GM19193 (cell line): ENCODE measurements around the gene CCR9.

ENCODE experiments used
- POLR2A ChIP-seq: IDR thresholded peaks from 4 replicates; pipeline ENCODE4 v1.6.1; 2011; ENCODE audit not compliant: insufficient read depth, insufficient read length; ENCODE audit errors: extremely low read depth

CCR9 gene

DNA sequence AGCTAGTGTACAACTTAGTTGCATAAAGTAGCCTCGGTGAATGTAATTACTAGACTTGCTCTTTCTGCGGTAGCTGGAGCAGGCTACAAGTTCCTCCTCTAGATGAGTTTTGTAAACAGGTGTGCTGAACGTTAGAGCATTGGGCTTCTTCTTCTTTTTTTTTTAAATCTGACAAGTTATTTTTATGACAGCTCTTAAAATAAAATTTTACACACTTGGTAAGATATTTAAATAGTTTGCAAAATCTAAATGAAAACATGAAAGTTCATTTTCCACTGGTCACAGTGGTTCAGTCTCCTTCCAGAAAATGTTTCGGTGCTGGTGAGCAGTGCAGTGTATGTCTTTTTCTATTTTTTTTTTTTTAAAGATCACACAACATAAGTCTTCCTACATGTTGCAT is 3.0 kb downstream of the CCR9 start:
- no peak for TF ChIP-seq POLR2A

DNA sequence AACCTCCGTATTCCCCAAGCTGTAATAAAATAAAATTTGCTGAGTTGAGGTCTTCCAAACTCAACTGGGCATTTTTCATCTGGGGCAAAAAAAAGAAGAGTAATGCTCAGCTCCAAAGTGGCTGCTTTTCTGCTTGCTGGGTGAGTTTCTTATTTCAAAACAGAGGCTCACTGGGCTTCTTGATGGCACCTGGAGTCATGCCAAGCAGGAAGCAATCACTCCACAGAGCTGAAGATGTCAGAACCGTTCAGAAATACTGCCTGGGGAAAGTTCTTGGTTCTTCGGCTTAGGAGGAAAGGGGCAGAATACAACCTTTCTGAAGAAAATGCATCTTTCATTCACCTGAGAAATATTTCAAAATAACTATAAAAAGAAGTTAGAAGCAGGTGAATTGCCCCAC is 4.1 kb downstream of the CCR9 start:
- no peak for TF ChIP-seq POLR2A

DNA sequence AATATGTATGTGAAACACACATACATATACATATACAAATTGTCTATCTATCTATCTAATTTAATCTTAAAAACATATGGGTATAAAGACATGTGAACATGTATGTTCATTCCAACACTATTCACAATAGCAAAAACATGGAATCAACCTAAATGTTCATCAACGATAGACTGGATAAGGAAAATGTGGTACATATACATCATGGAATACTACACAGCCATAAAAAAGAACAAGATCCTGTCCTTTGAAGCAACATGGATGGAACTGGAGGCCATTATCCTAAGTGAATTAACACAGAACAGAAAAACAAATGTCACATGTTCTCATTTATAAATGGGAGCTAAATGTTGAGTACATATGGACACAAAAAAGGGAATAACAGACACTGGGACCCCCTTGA is 5.8 kb downstream of the CCR9 start:
- no peak for TF ChIP-seq POLR2A

DNA sequence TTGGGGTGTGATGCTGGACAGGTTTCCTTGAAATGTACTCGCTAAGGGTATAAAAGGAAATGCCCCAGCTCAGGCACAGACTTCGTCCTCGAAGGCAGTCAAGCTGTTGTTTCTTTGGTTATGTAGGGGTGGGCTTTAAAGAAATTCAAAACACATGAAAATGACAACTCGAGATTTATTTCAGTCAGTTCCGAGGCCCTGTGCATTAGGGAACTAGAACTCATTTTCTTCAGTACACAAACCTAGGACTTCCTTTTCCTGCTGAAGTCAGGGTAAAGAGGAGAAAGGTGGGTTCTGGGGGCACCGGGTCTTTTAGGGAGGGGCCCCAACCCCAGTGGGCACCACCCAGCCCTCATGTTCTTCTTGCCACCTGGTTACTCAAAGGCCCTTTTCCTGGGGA is 7.7 kb downstream of the CCR9 start:
- TF ChIP-seq POLR2A: no peak

DNA sequence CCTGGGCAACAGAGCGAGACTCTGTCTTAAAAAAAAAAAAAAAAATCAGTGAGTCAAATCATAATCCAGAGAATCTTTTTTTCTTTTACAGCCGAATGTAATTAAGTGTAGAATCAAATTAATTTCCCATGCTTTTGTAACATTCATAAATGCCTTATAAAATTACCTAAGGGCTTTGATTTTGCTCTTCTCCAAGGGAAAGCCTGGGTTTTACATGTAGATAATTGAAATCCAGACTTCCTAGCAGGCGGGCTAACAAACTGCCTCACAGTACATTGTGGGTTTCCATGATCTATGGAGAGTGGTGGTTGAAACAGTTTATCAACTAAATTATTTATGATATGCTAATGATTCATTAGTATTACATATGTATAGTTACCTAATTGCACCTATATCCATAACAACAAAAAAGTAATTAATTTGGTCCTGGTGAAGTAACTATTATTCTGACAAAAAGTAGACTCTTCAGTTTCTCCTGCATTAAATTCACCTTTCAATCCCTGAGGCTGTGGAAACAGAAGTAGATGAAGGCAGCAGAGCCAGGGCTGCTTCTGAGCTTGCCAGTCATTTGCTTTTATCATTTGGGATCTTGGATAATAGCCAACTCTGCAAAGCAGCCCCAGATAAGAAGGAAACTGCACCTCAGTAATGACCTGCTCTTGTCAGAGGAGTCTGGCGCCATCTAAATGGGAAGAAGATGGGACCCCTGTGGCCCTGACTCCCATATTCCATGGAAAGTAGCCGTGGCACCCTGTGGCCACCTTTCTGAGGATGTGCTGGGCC is 9.5 kb downstream of the CCR9 start:
- TF ChIP-seq POLR2A: no peak

DNA sequence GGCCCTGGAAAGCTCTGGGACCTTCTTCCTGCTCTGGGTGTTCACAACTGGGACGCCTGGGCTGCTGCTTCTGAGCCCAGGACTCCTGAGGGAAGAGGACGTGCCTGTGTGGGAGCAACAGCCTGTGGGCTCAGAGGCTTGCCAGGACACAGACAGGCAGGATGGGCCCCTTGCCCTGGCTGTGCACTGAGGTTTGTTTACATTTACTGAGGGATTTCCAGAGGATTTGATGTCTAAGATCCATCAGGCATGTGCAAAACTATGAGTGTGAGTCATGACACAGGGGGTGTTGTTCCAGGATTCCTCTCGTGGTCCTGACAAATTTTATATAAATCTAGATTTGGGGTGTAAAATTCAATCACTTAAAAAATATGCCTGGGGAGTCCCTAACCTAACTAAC is 10.6 kb downstream of the CCR9 start:
- TF ChIP-seq POLR2A: no peak

DNA sequence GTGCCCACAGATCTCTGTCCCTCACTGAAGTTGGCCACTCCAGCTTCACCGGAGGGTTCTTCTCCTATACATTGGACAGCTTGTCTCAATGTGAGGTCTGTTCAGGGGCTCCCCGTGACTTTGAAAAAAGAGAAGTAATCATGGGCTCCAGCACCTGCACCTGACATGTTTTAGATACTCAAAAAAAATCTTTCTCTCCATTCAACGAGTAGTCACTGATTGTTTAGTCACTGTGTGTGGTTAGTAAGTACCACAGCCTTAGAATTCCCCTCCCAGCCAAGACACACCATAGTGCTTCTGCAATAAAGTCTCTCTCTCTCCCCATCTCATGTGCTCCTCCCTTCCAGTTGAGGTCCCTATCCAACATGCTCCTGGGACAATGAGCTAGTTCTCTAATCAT is 18.6 kb downstream of the CCR9 start:
- no peak for TF ChIP-seq POLR2A

DNA sequence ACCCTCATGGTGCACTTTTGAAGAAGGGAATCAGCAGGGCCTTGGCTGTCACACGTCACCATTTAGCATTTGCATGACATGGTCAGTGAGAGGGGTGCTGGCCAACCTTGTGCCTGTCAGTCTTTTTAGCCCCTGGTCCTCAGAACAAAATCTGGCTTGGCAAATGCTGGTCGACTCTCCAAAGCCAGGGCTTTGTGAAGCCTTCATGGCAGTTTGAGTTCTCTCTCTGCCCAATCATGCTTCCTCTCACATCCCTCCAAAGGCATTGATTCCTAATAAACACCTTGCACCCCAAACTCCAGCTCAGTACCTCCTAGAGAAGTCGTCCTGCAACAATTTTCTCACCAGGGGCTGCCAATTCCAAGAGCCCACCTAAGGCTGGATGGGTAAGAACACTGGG is 19.4 kb downstream of the CCR9 start:
- TF ChIP-seq POLR2A: no peak

DNA sequence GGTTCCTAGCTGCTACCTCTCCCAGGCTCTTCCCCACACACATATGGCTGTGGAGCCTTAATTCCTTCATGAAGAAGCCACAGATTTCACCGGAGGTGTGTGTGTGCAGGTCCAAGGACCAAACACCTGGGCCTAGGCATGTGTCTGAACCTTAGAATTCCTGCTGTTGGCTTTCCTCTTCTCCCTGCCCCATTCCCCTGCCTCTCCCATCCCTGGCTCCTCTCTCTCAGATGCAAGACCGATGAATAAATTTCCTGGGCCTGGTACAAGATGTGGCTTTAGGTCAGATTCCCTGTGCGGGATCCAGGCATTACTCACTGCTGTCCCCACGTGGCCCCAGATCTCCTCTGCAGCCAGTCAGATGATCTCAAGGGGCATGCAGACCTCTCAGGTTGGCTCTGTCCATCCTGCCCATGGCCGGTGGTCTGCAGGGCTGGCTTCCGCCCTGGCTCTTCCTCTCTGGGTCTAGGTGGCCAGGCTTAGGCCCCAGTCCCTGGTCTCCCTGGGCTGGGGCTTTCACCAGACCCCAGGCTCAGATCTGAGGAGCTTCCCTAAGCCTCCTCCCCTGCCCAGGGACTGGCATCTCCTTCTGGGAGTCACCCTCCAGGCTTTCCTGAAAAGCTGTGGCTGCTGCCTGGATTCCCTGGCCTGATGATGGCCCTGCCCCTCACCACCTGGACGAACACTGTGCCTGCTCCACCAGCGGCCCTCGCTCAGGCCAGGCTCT is 20.5 kb downstream of the CCR9 start:
- no peak for TF ChIP-seq POLR2A

DNA sequence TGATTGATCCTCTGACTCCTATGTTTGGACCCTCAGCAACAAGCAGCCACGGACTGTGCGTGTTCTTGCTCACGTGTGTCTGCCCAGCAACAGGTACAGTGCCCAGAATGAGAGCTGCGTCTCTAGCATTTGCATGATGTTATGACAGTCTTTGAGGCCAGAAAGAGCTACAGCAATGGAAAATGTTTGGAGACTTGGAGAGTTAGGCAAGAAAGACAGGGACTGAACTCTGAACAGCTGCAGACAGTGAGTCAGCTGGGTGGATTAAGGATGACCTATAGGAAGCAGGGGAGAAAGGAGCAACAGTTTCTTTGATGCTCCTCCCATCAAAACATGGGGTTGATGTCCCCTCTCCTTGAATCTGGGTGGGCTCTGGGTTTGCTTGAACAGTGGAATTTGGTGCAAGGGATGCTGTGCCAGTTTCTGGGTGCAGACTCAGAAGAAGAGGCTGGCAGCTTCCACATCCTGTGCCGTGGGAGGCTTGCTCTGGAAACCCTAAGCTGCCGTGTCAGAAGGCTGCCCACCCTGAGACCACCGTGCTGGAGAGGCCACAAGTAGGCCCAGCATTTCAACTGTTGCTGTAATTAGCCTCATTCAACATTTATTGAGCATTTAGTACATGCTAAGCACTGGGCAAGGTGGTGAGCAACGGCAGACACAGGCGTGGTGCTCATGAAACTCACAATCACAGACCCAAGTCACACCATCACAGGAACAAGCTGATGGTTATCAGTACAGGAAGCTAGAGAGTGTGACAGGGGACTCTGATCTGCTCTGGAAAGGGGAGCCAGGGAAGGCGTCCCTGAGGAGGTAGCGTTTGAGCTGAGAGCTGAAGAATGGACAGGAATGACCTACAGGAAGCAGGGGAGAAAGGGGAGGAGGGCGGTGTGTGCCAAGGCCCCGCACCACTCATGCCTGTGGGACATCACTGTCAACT is 21.7 kb downstream of the CCR9 start:
- TF ChIP-seq POLR2A: no peak

DNA sequence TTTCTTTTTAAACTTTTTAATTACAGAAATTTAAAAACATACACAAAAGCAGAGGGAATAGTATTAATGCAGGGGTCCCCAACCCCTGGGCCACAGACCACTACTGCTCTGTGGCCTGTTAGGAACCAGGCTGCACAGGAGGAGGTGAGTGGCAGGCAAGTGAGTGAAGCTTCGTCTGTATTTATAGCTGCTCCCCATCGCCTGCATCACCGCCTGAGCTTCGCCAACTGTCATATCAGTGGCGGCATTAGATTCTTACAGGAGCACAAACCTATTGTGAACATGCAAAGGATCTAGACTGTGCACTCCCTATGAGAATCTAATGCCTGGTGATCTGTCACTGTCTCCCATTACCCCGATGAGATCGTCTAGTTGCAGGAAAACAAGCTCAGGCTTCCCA is 22.4 kb downstream of the CCR9 start:
- TF ChIP-seq POLR2A: no peak

DNA sequence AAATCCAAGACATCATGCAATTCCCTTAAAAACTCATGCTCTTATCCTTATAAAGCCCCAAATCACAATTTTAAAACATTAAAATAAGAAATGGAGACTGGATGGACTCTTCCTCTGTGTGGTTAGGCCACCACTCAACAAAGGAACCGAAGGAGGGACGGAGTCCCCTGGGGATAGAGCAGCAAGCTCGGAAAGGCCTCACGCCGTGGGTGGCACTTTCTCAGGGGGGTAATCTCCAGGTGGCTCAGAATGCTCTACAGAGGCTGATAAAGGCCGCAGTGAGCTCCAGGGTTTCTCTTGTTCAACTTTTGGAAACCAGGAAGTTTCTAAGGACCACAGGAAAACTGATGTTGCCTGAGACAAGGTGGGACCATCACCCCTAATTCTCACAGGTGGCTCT is 23.2 kb downstream of the CCR9 start:
- TF ChIP-seq POLR2A: no peak

DNA sequence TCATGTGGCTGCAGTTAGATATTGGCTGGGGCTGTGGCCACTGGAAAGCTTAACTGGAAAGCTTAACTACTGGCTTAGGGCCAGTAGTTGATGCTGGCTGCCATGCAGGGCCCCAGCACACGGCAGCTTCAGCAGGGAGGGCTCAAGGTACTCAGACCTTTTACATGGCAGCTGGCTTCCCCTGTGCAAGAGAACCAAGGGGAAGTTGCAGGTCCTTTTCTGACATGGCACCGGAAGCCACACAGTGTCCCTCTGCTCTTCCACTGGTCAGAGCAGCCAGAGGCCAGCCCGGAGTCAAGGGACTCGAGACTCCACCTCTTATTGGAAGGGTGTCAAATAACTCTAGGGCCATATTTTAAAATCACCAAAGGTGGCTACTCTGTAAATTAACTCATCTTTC is 24.5 kb downstream of the CCR9 start:
- TF ChIP-seq POLR2A: no peak

DNA sequence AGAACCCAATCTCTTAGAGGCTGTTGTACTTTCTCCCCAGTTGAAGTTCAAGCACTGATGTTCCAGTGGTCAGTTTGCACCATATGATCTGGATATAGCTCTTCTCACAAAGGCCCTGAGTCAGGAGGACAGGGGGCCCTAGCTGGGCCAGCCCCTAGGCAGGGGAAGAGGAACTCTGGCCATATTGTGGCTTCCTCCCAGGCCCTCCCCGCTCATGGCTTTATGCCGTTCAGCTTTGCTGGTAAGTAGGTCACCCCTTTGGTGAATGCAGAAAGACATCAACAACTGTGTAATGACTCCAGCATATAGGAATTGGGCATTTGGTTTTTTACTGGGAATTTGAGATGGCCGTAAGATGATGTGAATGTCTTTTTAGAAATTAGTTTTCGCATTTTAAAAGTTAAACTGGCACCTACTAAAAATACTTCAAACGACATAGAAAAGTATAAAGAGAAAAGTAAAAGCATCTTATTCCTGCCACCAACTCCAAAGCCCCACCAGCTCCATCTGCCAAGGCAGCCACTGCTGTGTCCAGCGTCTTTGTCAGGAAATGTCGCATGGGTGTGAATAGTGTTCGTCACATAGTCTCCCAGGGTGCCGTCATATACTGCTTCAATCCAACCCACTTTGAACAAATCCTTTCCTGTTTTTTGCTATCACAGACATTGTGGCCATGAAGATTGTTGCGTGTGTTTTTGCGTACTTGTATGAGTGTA is 25.3 kb downstream of the CCR9 start:
- no peak for TF ChIP-seq POLR2A

DNA sequence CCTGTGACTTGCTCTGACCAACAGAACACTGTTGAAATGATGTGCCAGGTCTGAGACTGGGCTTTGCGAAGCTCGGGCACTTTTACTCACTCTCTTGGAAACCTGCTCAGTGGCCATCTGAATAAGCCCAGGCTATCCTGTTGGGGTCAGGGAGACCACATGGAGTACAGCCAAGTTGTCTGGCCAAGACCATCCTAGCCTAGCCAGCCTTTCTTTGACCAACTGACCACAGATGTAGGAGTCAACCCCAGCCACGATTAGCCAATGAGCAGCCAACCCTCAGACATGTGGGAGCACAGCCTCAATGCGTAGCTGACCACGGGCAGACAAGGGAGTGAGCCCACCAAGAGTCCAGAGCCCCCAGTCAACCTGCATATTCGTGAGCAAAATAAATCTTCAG is 26.1 kb downstream of the CCR9 start:
- no peak for TF ChIP-seq POLR2A

DNA sequence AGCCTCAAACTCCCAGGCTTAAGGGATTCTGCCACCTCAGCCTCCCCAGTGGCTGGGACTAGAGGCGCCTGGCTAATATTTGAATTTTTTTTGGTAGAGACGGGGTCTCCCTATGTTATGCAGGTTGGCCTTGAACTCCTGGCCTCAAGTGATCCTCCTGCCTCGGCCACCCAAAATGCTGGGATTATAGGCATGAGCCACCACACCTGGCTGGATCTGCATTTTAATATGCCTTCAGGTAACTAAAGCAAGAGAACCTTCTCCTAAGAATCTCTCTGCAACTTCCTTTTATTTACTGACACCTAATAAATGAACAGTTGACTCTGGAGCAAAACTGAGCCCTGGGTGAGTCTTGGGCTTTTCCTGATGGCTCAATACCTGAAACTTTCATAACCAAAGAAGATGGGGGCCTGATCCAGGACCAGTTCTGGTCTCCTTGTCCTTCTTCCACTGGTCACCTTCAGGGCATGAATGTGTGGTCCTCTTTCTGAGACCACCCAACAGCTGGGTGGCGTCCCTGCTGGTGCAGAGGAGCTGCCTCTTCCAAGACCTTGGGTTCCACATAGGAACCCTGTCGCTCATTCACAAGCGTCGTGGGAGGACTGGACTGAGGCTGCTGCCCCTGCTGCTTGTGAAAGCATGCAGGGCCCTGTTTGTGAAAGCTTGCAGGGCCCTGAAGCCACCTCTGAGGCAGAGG is 28.2 kb downstream of the CCR9 start:
- TF ChIP-seq POLR2A: no peak
